Measurements from ENCODE around the gene RGS1. TPM values are rescaled to one million over a fixed set of nuclear protein-coding genes. Genes with fewer than 3 reads are reported as not detected.

The RGS1 gene
- total and polyA plus RNA-seq, 7 donors = 34.8 to 153 (median 52.9) TPM

DNA sequence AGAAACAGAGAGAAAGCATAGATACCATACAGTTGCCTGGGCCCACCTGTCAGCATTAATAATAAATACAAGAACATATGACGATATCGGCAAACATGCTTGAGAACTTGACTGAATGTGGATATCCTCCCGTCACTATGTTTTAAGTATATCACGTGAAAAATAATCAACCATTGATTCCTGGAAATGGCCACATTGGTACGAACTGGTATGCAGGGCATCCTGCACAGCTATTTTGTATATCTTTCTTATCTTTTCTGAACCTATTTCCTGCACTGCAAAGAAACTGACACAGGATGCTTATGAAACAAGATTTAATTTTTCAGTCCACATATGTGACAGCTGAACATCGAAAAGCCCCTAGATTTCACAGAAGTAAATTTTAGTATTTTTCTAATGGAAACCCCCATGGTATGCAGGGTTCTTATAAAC is 22.8 kb upstream of the RGS1 start:
- intact Hi-C loops (cut with DNase I) = no loop called here
- no peak overlapping the region for H3K4me3 ChIP-seq
- H3K27ac ChIP-seq = no peak overlapping the region
- H3K36me3 ChIP-seq = no peaks in the 10 kb centered on the region
- WGBS, 2 donors = 69 to 89% methylated on average over 6 of the region's 6 CpGs
- H3K27me3 ChIP-seq = no peaks in the 10 kb centered on the region
- no peak for TF ChIP-seq EP300 (IDR thresholded peaks at IDR 0.05)
- no peak for TF ChIP-seq POLR2A (IDR thresholded peaks at IDR 0.05)
- TF ChIP-seq POLR2AphosphoS5 (IDR thresholded peaks at IDR 0.05) = no peak
- TF ChIP-seq, protein P1, sequence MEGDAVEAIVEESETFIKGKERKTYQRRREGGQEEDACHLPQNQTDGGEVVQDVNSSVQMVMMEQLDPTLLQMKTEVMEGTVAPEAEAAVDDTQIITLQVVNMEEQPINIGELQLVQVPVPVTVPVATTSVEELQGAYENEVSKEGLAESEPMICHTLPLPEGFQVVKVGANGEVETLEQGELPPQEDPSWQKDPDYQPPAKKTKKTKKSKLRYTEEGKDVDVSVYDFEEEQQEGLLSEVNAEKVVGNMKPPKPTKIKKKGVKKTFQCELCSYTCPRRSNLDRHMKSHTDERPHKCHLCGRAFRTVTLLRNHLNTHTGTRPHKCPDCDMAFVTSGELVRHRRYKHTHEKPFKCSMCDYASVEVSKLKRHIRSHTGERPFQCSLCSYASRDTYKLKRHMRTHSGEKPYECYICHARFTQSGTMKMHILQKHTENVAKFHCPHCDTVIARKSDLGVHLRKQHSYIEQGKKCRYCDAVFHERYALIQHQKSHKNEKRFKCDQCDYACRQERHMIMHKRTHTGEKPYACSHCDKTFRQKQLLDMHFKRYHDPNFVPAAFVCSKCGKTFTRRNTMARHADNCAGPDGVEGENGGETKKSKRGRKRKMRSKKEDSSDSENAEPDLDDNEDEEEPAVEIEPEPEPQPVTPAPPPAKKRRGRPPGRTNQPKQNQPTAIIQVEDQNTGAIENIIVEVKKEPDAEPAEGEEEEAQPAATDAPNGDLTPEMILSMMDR (IDR thresholded peaks at IDR 0.05) = no peak
- H3K4me1 ChIP-seq = peaks cover 0 to 9% (median 0%) of the 10 kb centered on the region in 4 donors
- H3K9me3 ChIP-seq = no peaks in the 10 kb centered on the region
- DNase-seq = no peak

DNA sequence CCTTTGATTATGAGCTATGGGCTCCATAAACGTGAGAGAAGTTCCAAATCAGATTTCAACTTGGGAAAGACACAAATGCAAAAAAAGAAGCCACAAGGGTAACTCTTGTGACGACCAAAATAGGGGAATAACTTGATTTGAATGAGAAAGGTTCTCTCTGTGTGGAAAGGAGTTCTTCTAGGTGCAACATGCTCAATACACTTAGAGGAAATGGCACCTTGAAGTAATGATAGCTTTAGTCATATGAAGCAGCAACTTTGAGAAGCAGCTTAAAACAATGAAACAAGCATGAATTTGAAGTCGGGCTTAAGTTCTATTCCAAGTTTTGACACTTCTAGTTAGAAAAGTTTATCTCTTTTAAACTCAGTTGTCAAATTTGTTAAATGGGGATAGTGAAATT is 21.8 kb upstream of the RGS1 start:
- Histone ChIP-seq H3K27me3 (no peaks in the 10 kb centered on the region), H3K4me1 (peaks cover 0 to 9% (median 0%) of the 10 kb centered on the region in 4 donors), H3K9me3 (no peaks in the 10 kb centered on the region), H3K27ac (no peak overlapping the region), H3K4me3 (no peak overlapping the region), H3K36me3 (no peaks in the 10 kb centered on the region)
- intact Hi-C loops (cut with DNase I) = no loop called here
- WGBS, 2 donors = 71 to 86% methylated on average over 3 of the region's 3 CpGs
- no peak for DNase-seq
- TF ChIP-seq POLR2AphosphoS5 (IDR thresholded peaks at IDR 0.05) (no peak), POLR2A (IDR thresholded peaks at IDR 0.05) (no peak), EP300 (IDR thresholded peaks at IDR 0.05) (no peak)
- TF ChIP-seq, protein P1 (IDR thresholded peaks at IDR 0.05) = no peak

DNA sequence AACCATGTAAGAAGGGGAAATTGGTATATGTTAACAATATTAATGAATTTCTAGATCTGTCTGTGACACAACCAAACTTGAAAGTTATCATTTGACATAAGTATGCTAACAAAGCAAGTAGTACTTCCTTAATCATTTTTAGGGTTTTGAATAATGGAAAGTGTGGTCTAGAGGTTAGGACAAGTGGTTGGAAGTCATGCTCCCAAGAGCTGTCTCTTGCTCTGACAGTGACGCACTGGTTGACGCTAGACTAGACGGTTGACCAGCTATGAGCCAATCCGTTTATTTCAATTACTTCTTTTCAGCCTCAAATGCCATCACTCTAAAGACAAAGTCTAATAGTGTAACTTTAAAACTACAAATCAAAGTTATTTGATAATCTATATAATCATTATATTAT is 20.7 kb upstream of the RGS1 start:
- no peak for DNase-seq
- intact Hi-C loops (cut with DNase I) = no loop called here
- H3K27ac ChIP-seq = no peak overlapping the region

DNA sequence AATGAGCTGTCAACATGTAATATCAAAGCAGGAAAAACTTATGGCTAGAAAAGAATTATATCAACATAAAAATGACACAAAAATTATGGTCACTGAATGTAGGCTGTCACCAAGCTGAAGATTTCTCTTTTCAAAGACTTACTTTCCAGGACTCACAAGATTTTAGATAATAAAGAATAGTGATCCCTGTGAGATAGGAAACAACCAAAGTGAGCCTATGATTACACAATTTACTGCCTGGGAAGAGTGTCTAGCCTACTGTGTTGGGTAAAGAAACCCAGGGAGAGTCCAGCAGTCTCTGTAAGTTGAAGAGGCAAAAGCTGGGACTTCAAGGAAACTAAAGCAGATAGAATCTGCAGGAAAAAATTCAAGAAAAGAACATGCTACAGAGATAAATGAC is 20.2 kb upstream of the RGS1 start:
- Histone ChIP-seq H3K36me3 (no peaks in the 10 kb centered on the region), H3K27me3 (no peaks in the 10 kb centered on the region), H3K9me3 (no peaks in the 10 kb centered on the region), H3K27ac (no peak overlapping the region), H3K4me3 (no peak overlapping the region), H3K4me1 (peaks cover 0 to 8% (median 0%) of the 10 kb centered on the region in 4 donors)
- DNase-seq = no peak
- intact Hi-C loops (cut with DNase I) = no loop called here
- TF ChIP-seq POLR2A (IDR thresholded peaks at IDR 0.05) (no peak), EP300 (IDR thresholded peaks at IDR 0.05) (no peak), POLR2AphosphoS5 (IDR thresholded peaks at IDR 0.05) (no peak)
- TF ChIP-seq, protein P1 (IDR thresholded peaks at IDR 0.05) = no peak

More for the DNA sequence above, 20.7 kb upstream of the RGS1 start:
- H3K4me3 ChIP-seq = no peak overlapping the region
- H3K4me1 ChIP-seq = peaks cover 0 to 9% (median 0%) of the 10 kb centered on the region in 4 donors
- H3K36me3 ChIP-seq = no peaks in the 10 kb centered on the region
- no peaks in the 10 kb centered on the region for H3K9me3 ChIP-seq
- H3K27me3 ChIP-seq = no peaks in the 10 kb centered on the region
- TF ChIP-seq POLR2A (IDR thresholded peaks at IDR 0.05) = no peak
- TF ChIP-seq POLR2AphosphoS5 (IDR thresholded peaks at IDR 0.05) = no peak
- TF ChIP-seq, protein P1 (IDR thresholded peaks at IDR 0.05) = no peak
- TF ChIP-seq EP300 (IDR thresholded peaks at IDR 0.05) = no peak
- 89 to 93% methylated on average over 4 of the region's 4 CpGs for WGBS, 2 donors
